Loucy (cell line): ENCODE data around the gene RIT2.

ENCODE experiments used
- EZH2phosphoT487 ChIP-seq: fragments of 200-600 bp; IDR thresholded peaks from 2 replicates; pipeline ENCODE4 v1.6.1; 2018; ENCODE audit warnings: antibody characterized with exemption, mild to moderate bottlenecking, moderate library complexity, borderline replicate concordance
- TF ChIP-seq, protein P1 (sequence below): fragments of 200-600 bp; sonication (generic); conservative IDR thresholded peaks from 2 replicates; pipeline ENCODE4 v1.5.1; 2014; ENCODE audit warnings: mild to moderate bottlenecking, antibody characterized with exemption, low read length

- TF ChIP-seq, protein P1, sequence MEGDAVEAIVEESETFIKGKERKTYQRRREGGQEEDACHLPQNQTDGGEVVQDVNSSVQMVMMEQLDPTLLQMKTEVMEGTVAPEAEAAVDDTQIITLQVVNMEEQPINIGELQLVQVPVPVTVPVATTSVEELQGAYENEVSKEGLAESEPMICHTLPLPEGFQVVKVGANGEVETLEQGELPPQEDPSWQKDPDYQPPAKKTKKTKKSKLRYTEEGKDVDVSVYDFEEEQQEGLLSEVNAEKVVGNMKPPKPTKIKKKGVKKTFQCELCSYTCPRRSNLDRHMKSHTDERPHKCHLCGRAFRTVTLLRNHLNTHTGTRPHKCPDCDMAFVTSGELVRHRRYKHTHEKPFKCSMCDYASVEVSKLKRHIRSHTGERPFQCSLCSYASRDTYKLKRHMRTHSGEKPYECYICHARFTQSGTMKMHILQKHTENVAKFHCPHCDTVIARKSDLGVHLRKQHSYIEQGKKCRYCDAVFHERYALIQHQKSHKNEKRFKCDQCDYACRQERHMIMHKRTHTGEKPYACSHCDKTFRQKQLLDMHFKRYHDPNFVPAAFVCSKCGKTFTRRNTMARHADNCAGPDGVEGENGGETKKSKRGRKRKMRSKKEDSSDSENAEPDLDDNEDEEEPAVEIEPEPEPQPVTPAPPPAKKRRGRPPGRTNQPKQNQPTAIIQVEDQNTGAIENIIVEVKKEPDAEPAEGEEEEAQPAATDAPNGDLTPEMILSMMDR: no peak
- TF ChIP-seq EZH2phosphoT487: no peak
Observed at GRCh38 chr18:42937436-42937835, 178.0 kb downstream of the RIT2 start.
